ENCODE data around the gene DBN1. TPM values are rescaled to one million over a fixed set of nuclear protein-coding genes. Genes with fewer than 3 reads are reported as not detected.

DBN1 gene
- total RNA-seq, 4 donors from 2014 or later = 30.6 to 107 (median 82.7) TPM

DNA sequence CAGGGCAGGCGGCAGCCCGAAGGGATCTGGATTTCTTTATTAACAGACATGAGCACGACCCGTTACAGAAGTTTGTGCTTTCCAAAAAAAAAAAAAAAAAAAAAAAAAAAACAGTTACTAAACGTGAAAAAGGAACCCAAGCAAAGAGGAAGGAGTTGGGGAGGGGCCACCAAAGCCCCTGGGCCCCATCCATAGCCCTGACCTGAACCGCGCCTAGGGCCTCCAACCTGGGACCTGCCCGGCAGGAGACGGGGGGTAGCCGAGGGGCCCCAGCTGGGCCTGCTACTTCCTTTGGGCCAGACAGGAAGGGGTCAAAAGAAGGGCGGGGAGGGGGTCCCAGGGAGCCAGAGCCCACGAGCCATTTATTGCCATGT lies 16.9 kb downstream of the DBN1 start:
- H3K36me3 ChIP-seq = no peaks in the 10 kb centered on the region
- H3K4me3 ChIP-seq = no peak overlapping the region
- no peak for TF ChIP-seq POLR2A (IDR thresholded peaks at IDR 0.05)
- TF ChIP-seq, protein P1, sequence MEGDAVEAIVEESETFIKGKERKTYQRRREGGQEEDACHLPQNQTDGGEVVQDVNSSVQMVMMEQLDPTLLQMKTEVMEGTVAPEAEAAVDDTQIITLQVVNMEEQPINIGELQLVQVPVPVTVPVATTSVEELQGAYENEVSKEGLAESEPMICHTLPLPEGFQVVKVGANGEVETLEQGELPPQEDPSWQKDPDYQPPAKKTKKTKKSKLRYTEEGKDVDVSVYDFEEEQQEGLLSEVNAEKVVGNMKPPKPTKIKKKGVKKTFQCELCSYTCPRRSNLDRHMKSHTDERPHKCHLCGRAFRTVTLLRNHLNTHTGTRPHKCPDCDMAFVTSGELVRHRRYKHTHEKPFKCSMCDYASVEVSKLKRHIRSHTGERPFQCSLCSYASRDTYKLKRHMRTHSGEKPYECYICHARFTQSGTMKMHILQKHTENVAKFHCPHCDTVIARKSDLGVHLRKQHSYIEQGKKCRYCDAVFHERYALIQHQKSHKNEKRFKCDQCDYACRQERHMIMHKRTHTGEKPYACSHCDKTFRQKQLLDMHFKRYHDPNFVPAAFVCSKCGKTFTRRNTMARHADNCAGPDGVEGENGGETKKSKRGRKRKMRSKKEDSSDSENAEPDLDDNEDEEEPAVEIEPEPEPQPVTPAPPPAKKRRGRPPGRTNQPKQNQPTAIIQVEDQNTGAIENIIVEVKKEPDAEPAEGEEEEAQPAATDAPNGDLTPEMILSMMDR (IDR thresholded peaks at IDR 0.05) = no peak
- DNase-seq = peak in 1 of 2 donors; percentile 48
- H3K27ac ChIP-seq = peak overlapping the region; percentile 62 to 63
- peaks cover 0 to 23% of the 10 kb centered on the region in 2 donors for H3K4me1 ChIP-seq
- H3K27me3 ChIP-seq = no peaks in the 10 kb centered on the region
- intact Hi-C loops (cut with DNase I; ENCODE audit: low total_unique reads) = no loop called here
- H3K9me3 ChIP-seq = no peaks in the 10 kb centered on the region

DNA sequence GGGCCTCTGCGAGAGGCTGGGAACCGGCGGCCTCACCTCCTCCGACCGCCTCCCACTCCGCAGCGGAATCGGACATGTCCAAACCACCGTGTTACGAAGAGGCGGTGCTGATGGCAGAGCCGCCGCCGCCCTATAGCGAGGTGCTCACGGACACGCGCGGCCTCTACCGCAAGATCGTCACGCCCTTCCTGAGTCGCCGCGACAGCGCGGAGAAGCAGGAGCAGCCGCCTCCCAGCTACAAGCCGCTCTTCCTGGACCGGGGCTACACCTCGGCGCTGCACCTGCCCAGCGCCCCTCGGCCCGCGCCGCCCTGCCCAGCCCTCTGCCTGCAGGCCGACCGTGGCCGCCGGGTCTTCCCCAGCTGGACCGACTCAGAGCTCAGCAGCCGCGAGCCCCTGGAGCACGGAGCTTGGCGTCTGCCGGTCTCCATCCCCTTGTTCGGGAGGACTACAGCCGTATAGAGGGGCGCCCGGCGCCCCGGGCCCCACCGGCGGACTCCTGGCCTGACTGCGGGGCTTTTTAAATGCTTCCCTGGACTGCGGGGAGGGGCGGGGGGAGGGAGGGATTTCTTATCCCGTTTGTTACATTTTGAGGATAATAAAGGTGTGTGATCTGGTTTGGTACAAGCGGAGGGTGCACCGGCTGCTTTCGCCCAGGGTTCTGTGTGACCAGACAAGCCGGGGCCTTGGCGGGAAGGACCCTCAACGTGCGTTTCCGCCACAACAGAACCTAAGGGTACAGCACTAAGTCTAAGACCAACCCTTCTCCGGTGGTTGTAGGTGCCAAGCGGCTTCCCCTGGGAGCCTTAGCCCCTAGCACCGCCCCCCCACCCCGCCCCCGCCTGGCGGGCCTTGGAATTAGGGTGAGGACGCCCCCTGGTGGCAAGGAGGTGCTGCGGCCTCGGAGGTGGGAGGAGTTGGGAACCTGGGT lies 17.5 kb downstream of the DBN1 start:
- TF ChIP-seq, protein P1 (IDR thresholded peaks at IDR 0.05) = peak; percentile 72 to 99 (median 92)
- TF ChIP-seq POLR2A (IDR thresholded peaks at IDR 0.05) = no peak
- intact Hi-C loops (cut with DNase I; ENCODE audit: low total_unique reads) = no loop called here
- no peaks in the 10 kb centered on the region for H3K27me3 ChIP-seq
- peak overlapping the region; percentile 45 to 48 for H3K4me3 ChIP-seq
- peaks cover 0 to 23% of the 10 kb centered on the region in 2 donors for H3K4me1 ChIP-seq
- H3K36me3 ChIP-seq = no peaks in the 10 kb centered on the region
- peak overlapping the region; percentile 63 to 68 for H3K27ac ChIP-seq
- DNase-seq = peak; percentile 94 to 97
- no peaks in the 10 kb centered on the region for H3K9me3 ChIP-seq

DNA sequence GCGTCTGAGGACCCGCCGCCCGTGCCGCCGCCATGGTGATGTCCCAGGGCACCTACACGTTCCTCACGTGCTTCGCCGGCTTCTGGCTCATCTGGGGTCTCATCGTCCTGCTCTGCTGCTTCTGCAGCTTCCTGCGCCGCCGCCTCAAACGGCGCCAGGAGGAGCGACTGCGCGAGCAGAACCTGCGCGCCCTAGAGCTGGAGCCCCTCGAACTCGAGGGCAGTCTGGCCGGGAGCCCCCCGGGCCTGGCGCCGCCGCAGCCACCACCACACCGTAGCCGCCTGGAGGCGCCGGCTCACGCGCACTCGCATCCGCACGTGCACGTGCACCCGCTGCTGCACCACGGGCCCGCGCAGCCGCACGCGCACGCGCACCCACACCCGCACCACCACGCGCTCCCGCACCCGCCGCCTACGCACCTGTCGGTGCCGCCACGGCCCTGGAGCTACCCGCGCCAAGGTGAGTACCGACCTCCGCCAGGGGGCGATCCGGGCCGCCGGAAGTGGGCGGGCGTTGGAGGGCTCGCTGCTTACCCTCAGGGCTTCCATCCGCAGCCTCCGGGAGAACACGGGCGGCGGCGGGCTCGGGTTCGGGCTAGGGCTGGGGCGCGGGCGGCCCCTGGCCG lies 18.3 kb downstream of the DBN1 start:
- H3K27ac ChIP-seq = peak overlapping the region; percentile 63 to 68
- H3K36me3 ChIP-seq = no peaks in the 10 kb centered on the region
- intact Hi-C loops (cut with DNase I; ENCODE audit: low total_unique reads) = no loop called here
- DNase-seq = peak; percentile 76 to 80
- H3K27me3 ChIP-seq = no peaks in the 10 kb centered on the region
- TF ChIP-seq, protein P1 (IDR thresholded peaks at IDR 0.05) = peak; percentile 50 to 87 (median 80)
- peak in 1 of 2 donors; percentile 28 for TF ChIP-seq POLR2A (IDR thresholded peaks at IDR 0.05)
- H3K4me3 ChIP-seq = peak overlapping the region; percentile 45 to 48
- H3K4me1 ChIP-seq = peaks cover 0 to 23% of the 10 kb centered on the region in 2 donors
- H3K9me3 ChIP-seq = no peaks in the 10 kb centered on the region

DNA sequence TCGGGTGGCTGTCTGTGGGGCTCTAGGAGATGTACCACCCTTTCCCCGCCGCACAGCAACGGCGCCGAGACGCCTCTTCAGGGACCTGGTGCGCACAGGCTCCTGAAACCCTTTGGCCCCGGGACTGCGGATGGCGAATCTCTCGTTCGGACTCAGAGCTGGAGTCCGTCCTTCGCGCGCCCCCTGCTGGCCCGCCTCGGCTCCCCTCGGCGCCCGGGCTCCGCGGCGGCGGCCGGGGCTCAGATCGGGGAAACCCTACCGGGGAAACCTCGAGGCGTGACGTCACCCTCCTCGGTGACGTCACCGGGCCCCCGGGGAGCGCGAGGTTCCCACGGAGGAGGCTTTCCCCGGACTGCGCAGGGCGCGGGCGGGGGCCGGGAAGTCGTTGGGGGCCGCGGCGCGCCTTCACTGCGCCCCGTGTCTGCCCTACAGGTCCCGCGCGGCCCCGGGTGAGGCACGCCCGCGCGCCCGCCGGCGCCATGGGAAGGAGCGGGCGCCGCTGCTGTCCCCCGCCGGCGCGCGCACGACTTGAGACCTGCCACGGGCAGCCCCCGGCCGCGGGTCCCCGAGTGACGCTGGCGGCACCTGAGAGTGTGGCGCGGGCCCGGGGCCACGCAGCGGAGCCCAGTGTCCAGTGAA lies 18.9 kb downstream of the DBN1 start:
- Histone ChIP-seq H3K4me1 (peaks cover 0 to 23% of the 10 kb centered on the region in 2 donors), H3K27me3 (no peaks in the 10 kb centered on the region), H3K4me3 (peak overlapping the region; percentile 45 to 48), H3K36me3 (no peaks in the 10 kb centered on the region), H3K27ac (peak overlapping the region; percentile 63 to 68), H3K9me3 (no peaks in the 10 kb centered on the region)
- intact Hi-C loops (cut with DNase I; ENCODE audit: low total_unique reads) = loop anchor here (5.0 kb wide), 1 partner anchor 52 kb away; the partner anchor contains the start of gene PFN3
- DNase-seq = peak; percentile 88 to 93
- TF ChIP-seq, protein P1 (IDR thresholded peaks at IDR 0.05) = peak; percentile 87 to 98 (median 94)
- peak in 1 of 2 donors; percentile 33 for TF ChIP-seq POLR2A (IDR thresholded peaks at IDR 0.05)
